GM12891 (cell line): Measurements from ENCODE around the gene GRM6. TPM values are rescaled to one million over a fixed set of nuclear protein-coding genes. Genes with fewer than 3 reads are reported as not detected.
A peak's percentile ranks its signal among the peaks of the same experiment; 100 is the strongest.

Experiments used
- DNase-seq: peaks from one replicate; pipeline ENCODE4 v3.0.0; 2011; ENCODE audit warnings: low spot score; ENCODE audit not compliant: insufficient read length
- FAIRE-seq: peaks from 2 replicates; lab custom pipeline; 2011; peaks lifted over from hg19 to GRCh38; lab: Jason Lieb, UNC
- PAX5 ChIP-seq: IDR thresholded peaks from 2 replicates; pipeline ENCODE4 v1.6.1; 2011; ENCODE audit warnings: low read length, moderate library complexity, mild to moderate bottlenecking; ENCODE audit not compliant: insufficient read depth, severe bottlenecking
- POLR2A ChIP-seq: IDR thresholded peaks from 2 replicates; pipeline ENCODE4 v1.6.1; 2011; ENCODE audit warnings: low read depth, low read length, control low read depth
- POLR2AphosphoS5 ChIP-seq: IDR thresholded peaks from 2 replicates; pipeline ENCODE4 v1.6.1; 2011; ENCODE audit warnings: low read depth, low read length, control low read depth
- POU2F2 ChIP-seq: IDR thresholded peaks from 2 replicates; pipeline ENCODE4 v1.6.1; 2011; ENCODE audit warnings: low read depth, mild to moderate bottlenecking, control low read depth, low read length, moderate library complexity
- SPI1 ChIP-seq: IDR thresholded peaks from 2 replicates; pipeline ENCODE4 v1.6.1; 2011; ENCODE audit warnings: low read depth, low read length, control low read depth
- TAF1 ChIP-seq: IDR thresholded peaks from 2 replicates; pipeline ENCODE4 v1.6.1; 2011; ENCODE audit warnings: low read depth, low read length, control low read depth
- polyA plus RNA-seq: library from polyadenylated mRNA; unstranded; fragments of >200 nt; gene quantifications from one replicate; pipeline ENCODE4 v1.2.1, GENCODE V29; 2012; ENCODE audit warnings: low read depth, missing spikeins, inconsistent platforms; ENCODE audit not compliant: missing spikeins

Gene GRM6
- polyA plus RNA-seq, result not detected

GRCh38 chr5:178994580-178995340, at the start of gene GRM6:
Gene GRM6 (minus strand): TSS chr5:178995320. CDS start chr5:178994944, 376 bp downstream.
- TF ChIP-seq POLR2A (no peak), POLR2AphosphoS5 (no peak), TAF1 (no peak), SPI1 (no peak)
- DNase-seq, result no peak
- no peak for FAIRE-seq

DNA sequence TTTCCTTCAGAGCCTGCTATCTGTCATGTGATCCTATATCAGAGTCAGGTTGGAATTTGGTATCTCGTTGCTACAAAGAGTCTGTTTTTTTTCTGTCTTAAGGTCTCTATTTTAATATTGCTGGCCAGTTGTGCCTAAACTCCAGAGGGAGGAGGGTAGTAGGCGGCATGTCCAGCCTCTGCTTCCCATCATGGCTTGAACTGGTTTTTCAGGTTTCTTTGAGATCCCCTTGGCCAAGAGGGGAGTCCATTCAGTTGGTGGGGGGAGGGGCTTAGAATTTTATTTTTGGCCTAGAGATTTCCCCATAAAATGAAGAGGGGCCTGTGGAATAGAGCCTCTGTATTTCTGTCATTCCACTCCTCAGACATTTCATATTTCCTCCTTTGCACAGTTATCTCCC, 49.6 kb upstream of the GRM6 start:
- no peak for TF ChIP-seq POLR2AphosphoS5
- TF ChIP-seq POLR2A, result no peak
- TF ChIP-seq SPI1, result no peak
- TF ChIP-seq TAF1, result no peak
- no peak for TF ChIP-seq PAX5
- TF ChIP-seq POU2F2, result no peak
- DNase-seq (no peak), FAIRE-seq (no peak)

GRCh38 chr5:179033004-179033580, 38.0 kb upstream of the GRM6 start:
- FAIRE-seq (no peak), DNase-seq (no peak)
- TF ChIP-seq POLR2AphosphoS5 (no peak), PAX5 (no peak), TAF1 (no peak), POLR2A (no peak), SPI1 (no peak), POU2F2 (no peak)

DNA sequence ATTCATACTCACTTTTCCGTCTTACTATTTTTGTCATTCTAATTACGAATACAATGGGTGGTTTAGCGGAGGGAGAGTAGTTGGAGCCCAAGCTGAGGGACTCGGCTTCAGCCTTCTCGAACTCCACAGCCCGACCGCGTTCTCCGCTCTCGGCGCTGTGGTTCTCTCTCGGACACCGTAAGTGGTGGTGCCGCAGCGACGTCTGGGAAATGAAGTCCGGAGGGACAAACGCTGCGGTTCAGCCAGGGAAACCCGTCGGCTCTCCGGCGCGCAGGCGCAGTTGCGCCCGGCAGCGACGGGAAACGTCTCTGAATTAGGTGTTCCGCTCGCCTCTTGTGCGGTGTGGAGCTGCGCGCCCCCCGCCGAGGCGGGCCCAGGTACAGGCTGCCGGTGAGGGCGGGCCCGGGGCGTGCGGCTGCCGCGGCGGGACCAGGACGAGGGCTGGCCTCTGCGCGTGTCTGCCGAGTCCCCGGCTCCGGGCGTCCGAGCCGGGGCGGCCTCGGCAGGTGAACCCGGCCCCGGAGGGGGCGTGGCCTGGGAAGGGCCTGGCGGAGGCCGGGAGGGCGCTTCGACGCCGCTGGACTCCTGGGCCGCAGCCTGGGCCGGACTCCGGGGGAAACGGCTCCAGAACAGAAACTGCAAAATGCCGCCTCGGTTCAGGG, 28.5 kb upstream of the GRM6 start, which contains the start of gene ZNF879:
ZNF879 (plus strand) TSS at position 277 of the 662 bp plus-strand sequence. CDS start 1,201 bp downstream, outside the sequence.
- FAIRE-seq, result no peak
- peak; percentile 19 for DNase-seq
- TF ChIP-seq POLR2A (no peak), SPI1 (no peak), PAX5 (no peak), POU2F2 (no peak), POLR2AphosphoS5 (no peak), TAF1 (no peak)

DNA sequence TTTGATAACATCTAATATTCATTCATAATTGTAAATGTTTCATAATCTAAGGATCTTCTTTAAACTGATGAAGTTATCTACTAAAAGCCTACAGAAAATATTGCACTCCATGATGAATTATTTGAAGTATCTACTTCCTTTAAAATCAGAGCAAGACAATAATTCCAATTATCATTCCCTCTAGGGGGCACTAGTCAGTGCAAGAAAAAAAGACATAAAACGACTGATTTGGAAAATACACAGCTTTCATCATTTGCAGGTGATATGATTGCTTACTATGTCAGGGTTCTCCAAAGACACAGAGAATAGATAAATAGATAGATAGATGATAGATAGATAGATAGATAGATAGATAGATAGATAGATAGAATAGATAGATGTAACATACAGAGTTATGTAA, 13.5 kb upstream of the GRM6 start:
- TF ChIP-seq PAX5, result no peak
- no peak for TF ChIP-seq SPI1
- no peak for TF ChIP-seq POU2F2
- no peak for TF ChIP-seq POLR2A
- no peak for TF ChIP-seq POLR2AphosphoS5
- no peak for TF ChIP-seq TAF1
- FAIRE-seq, result no peak
- DNase-seq, result no peak

DNA sequence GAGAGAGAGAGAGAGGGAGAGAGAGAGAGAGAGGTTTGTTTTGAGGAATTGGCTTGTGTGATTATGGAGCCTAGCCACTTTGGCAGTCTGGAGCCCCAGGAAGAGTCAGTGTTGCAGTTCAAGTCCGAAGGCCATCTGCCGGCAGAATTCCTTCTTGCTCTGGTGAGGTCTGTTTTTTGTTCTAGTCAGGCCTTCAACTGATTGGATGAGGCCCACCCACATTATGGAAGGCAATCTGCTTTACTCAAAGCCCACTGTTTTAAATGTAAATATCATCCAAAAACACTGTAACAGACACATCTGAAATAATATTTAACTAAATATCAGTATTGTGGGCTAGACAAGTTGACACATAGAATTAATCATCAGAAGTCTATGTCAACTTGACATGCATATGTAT, 11.4 kb upstream of the GRM6 start:
- DNase-seq, result no peak
- no peak for FAIRE-seq
- no peak for TF ChIP-seq SPI1
- no peak for TF ChIP-seq POU2F2
- no peak for TF ChIP-seq POLR2A
- TF ChIP-seq TAF1, result no peak
- no peak for TF ChIP-seq POLR2AphosphoS5
- no peak for TF ChIP-seq PAX5

DNA sequence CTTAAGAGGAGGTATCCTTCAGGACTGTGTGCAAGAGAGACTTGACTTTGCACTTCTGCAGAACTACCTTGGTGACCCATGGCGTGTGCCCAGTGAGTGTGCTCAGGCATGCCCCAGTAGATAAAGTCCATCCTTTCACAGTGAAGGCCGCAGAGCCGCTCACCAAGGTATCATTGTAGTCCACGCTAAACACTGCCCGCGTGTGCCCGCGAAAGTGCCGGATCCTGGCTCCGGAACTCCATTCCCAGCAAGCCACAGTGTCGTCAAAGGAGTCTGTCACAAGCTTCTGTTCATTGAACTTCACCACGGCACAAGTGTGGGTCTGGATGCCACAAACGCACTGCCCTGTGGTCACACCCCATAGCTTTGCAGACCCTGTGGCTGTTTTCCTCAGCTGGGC, 3.3 kb upstream of the GRM6 start:
- FAIRE-seq, result no peak
- no peak for DNase-seq
- no peak for TF ChIP-seq POU2F2
- no peak for TF ChIP-seq SPI1
- no peak for TF ChIP-seq POLR2A
- no peak for TF ChIP-seq POLR2AphosphoS5
- TF ChIP-seq TAF1, result no peak
- TF ChIP-seq PAX5, result no peak

DNA sequence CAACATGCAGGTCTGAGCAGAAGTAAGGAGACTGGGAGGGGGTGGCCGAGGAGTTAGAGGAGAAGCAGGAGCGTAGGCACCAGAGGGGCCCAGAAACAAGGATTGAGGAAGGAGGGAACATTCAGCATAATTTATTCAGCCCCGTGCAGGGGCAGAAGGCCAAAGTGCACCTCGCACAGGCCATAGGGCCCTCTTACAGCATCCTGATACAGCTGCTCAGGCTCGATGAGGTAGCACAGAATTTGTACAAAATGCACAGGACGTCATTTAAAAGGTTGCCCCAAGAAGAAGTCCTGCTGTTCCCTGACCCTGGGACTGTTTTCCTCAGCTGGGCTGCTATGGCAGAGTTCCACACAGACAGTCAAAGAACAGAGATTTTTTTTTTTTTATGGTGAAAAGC, 2.1 kb upstream of the GRM6 start:
- DNase-seq, result no peak
- TF ChIP-seq POU2F2 (no peak), POLR2AphosphoS5 (no peak), PAX5 (no peak), TAF1 (no peak), POLR2A (no peak), SPI1 (no peak)
- no peak for FAIRE-seq

DNA sequence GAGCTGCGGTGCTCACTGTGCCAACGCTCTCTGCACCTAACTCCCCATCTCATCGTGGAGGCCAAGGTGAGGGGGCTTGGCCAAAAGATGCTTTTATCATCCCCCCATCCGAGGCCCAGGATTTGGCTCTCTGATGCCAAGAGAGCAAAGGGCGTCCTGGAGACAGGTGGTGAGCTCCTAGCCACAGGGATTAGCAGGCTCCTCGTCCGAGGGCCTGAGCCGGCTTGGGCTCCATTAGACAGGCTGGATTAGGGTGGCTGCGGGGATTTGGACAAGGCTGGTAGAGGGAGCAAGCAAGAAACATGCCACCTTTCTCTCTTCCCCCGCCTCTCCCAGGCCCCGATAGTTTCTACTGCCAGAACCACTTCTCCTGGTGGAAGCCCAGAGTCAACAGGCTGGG, 1.0 kb upstream of the GRM6 start:
- FAIRE-seq, result no peak

More for the DNA sequence above, 1.0 kb upstream of the GRM6 start:
- DNase-seq, result no peak
- TF ChIP-seq POU2F2 (no peak), SPI1 (no peak)
